Neural progenitor cell (in vitro differentiated cells): ENCODE measurements around the gene PCED1A.

Source experiments
- EZH2 ChIP-seq: fragments of 200-600 bp; sonication (generic); IDR thresholded peaks from 2 replicates; pipeline ENCODE4 v1.6.1; 2017; ENCODE audit warnings: antibody characterized with exemption, mild to moderate bottlenecking, moderate library complexity
- TF ChIP-seq, protein P1 (sequence below): fragments of 200-600 bp; sonication (generic); IDR thresholded peaks from 2 replicates; pipeline ENCODE4 v1.5.1; 2017; ENCODE audit warnings: antibody characterized with exemption, mild to moderate bottlenecking

- TF ChIP-seq, protein P1, sequence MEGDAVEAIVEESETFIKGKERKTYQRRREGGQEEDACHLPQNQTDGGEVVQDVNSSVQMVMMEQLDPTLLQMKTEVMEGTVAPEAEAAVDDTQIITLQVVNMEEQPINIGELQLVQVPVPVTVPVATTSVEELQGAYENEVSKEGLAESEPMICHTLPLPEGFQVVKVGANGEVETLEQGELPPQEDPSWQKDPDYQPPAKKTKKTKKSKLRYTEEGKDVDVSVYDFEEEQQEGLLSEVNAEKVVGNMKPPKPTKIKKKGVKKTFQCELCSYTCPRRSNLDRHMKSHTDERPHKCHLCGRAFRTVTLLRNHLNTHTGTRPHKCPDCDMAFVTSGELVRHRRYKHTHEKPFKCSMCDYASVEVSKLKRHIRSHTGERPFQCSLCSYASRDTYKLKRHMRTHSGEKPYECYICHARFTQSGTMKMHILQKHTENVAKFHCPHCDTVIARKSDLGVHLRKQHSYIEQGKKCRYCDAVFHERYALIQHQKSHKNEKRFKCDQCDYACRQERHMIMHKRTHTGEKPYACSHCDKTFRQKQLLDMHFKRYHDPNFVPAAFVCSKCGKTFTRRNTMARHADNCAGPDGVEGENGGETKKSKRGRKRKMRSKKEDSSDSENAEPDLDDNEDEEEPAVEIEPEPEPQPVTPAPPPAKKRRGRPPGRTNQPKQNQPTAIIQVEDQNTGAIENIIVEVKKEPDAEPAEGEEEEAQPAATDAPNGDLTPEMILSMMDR = no peak
- TF ChIP-seq EZH2 = no peak
These were observed 43.1 kb downstream of the PCED1A start for GRCh38 chr20:2797136-2797983.
